Suprapubic skin (tissue), 4 donors: ENCODE data around the gene VILL.

Source experiments
- EP300 ChIP-seq: sonication (generic); formaldehyde crosslinking; IDR thresholded peaks from one replicate; pipeline ENCODE4 v1.6.1; 2017; ENCODE audit warnings: antibody characterized with exemption
- POLR2A ChIP-seq, 2 donors: fragments of 450-650 bp; IDR thresholded peaks; one replicate each; pipeline ENCODE4 v1.6.1; 2017; ENCODE audit warnings: antibody characterized with exemption in 2 of 2, mild to moderate bottlenecking in 2 of 2, moderate library complexity in 2 of 2
- POLR2AphosphoS5 ChIP-seq, 3 donors: sonication (generic); formaldehyde crosslinking; IDR thresholded peaks; one replicate each; pipeline ENCODE4 v1.6.1; 2017; ENCODE audit warnings: antibody characterized with exemption in 3 of 3
- TF ChIP-seq, protein P1 (sequence below), 2 donors: fragments of 200-600 bp in 1 of 2; fragments of 450-650 bp in 1 of 2; sonication (generic) in 1 of 2; IDR thresholded peaks; one replicate each; pipeline ENCODE4 v1.5.1; 2016 to 2019; ENCODE audit warnings: antibody characterized with exemption in 2 of 2, mild to moderate bottlenecking in 1 of 2, moderate library complexity in 1 of 2

DNA sequence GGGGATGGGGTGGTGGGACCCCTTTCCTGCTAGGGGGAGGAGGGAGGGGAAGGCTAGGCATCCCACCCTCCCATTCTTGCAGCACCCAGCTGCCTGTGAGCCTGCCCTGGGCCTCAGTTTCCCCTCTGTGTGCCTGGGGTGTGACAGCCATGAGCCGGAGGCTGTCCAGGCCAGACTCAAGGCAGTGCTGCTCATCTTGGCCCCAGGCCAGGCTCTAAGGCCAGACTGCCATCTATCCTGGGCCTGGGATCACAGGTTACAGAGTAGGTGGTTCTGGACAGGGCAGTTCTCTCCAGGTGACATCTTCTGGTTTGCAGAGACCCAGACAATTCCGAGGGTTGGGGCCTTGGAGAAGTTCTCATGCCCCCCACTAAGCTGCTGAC is 3.3 kb upstream of the VILL start:
- TF ChIP-seq, protein P1, sequence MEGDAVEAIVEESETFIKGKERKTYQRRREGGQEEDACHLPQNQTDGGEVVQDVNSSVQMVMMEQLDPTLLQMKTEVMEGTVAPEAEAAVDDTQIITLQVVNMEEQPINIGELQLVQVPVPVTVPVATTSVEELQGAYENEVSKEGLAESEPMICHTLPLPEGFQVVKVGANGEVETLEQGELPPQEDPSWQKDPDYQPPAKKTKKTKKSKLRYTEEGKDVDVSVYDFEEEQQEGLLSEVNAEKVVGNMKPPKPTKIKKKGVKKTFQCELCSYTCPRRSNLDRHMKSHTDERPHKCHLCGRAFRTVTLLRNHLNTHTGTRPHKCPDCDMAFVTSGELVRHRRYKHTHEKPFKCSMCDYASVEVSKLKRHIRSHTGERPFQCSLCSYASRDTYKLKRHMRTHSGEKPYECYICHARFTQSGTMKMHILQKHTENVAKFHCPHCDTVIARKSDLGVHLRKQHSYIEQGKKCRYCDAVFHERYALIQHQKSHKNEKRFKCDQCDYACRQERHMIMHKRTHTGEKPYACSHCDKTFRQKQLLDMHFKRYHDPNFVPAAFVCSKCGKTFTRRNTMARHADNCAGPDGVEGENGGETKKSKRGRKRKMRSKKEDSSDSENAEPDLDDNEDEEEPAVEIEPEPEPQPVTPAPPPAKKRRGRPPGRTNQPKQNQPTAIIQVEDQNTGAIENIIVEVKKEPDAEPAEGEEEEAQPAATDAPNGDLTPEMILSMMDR (IDR thresholded peaks at IDR 0.05): no peak
- TF ChIP-seq POLR2A (IDR thresholded peaks at IDR 0.05): no peak
- TF ChIP-seq POLR2AphosphoS5 (IDR thresholded peaks at IDR 0.05): no peak
- no peak for TF ChIP-seq EP300
